Suprapubic skin (tissue), 4 donors: ENCODE measurements around the gene PRSS53. TPM values are rescaled to one million over a fixed set of nuclear protein-coding genes. Genes with fewer than 3 reads are reported as not detected.
"Not testable (repeated sequence)": the region's sequence is repeated elsewhere in the genome, so short reads cannot be mapped to it uniquely, and the experiment has no call there.

Experiments used
- DNase-seq, 2 donors: peaks; one replicate each; pipeline ENCODE4 v3.0.0-alpha.2; 2019; ENCODE audit warnings: low spot score in 2 of 2
- H3K27ac ChIP-seq: fragments of 200-600 bp; sonication (generic); one replicate; pipeline ENCODE4 v1.5.1; 2019
- H3K27me3 ChIP-seq: fragments of 200-600 bp; sonication (generic); one replicate; pipeline ENCODE4 v1.5.1; 2019
- H3K36me3 ChIP-seq: fragments of 200-600 bp; sonication (generic); one replicate; pipeline ENCODE4 v1.5.1; 2019
- H3K4me1 ChIP-seq: fragments of 200-600 bp; sonication (generic); one replicate; pipeline ENCODE4 v1.5.1; 2019
- H3K4me3 ChIP-seq: fragments of 200-600 bp; sonication (generic); one replicate; pipeline ENCODE4 v1.5.1; 2019; ENCODE audit warnings: mild to moderate bottlenecking
- H3K9me3 ChIP-seq: fragments of 200-600 bp; sonication (generic); one replicate; pipeline ENCODE4 v1.5.1; 2019
- EP300 ChIP-seq: sonication (generic); formaldehyde crosslinking; IDR thresholded peaks from one replicate; pipeline ENCODE4 v1.6.1; 2017; ENCODE audit warnings: antibody characterized with exemption
- POLR2A ChIP-seq, 2 donors: fragments of 450-650 bp; IDR thresholded peaks; one replicate each; pipeline ENCODE4 v1.6.1; 2017; ENCODE audit warnings: antibody characterized with exemption in 2 of 2, mild to moderate bottlenecking in 2 of 2, moderate library complexity in 2 of 2
- POLR2AphosphoS5 ChIP-seq, 3 donors: sonication (generic); formaldehyde crosslinking; IDR thresholded peaks; one replicate each; pipeline ENCODE4 v1.6.1; 2017; ENCODE audit warnings: antibody characterized with exemption in 3 of 3
- WGBS: methylation state at CpG from one replicate; pipeline ENCODE4 v1.1.5; 2018; 5-methylcytosine and 5-hydroxymethylcytosine counted together
- total RNA-seq, 4 donors: library from RNA; depleted of rRNA; stranded (reverse); fragments of >200 nt; gene quantifications; one replicate each; pipeline ENCODE4 v1.1.0, GENCODE V29; 2016
- TF ChIP-seq, protein P1 (sequence below), 2 donors: fragments of 200-600 bp in 1 of 2; fragments of 450-650 bp in 1 of 2; sonication (generic) in 1 of 2; IDR thresholded peaks; one replicate each; pipeline ENCODE4 v1.5.1; 2016 to 2019; ENCODE audit warnings: antibody characterized with exemption in 2 of 2, mild to moderate bottlenecking in 1 of 2, moderate library complexity in 1 of 2

PRSS53 gene
- 1 to 10 TPM; 2.0 to 10.0 (median 5.1) TPM for total RNA-seq

DNA sequence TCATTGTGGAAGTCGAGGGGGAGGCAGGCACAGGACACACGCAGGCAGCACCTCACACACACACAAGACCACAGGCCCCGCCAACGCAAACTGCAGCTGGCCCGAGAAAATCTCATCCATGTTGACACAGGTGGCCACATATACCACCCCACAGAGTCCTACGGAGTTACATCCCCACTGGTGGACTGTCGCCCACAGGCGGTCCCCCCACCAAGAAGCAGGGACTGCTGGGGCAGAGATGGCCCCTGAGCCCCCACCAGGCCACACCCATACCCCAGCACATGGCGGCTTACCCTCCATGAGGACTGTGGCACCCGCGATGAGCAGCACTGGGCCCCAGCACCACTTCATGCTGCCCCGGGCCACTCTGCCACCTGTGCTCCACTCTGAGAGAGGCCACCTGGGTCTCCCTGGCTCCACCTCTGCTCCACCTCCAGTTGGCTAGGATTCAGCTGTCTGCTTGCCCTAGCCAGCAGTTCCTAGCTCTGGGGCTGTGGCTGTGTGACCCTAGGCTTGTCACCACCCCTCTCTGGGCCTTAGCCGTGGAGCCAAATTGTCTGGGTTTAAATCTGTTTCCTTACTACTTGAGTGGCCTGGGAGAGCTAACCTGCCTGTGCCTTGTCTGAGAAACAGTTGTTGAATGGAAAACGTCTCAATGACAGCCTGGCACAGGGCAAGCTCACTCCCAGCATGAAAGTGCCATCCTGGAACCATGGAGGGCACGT lies at the start of gene PRSS53:
Gene PRSS53, minus strand, starts transcription at position 485 of the 725 bp plus-strand sequence. Its CDS starts 134 bp downstream, at position 351.
- Histone ChIP-seq H3K36me3 (peaks cover 44% of the 10 kb centered on the region), H3K4me3 (no peak within 1 kb of the TSS), H3K4me1 (peaks cover 14% of the 10 kb centered on the region), H3K27me3 (no peaks in the 10 kb centered on the region), H3K9me3 (no peaks in the 10 kb centered on the region), H3K27ac (no peak within 1 kb of the TSS)
- no peak for TF ChIP-seq POLR2A (IDR thresholded peaks at IDR 0.05)
- TF ChIP-seq, protein P1, sequence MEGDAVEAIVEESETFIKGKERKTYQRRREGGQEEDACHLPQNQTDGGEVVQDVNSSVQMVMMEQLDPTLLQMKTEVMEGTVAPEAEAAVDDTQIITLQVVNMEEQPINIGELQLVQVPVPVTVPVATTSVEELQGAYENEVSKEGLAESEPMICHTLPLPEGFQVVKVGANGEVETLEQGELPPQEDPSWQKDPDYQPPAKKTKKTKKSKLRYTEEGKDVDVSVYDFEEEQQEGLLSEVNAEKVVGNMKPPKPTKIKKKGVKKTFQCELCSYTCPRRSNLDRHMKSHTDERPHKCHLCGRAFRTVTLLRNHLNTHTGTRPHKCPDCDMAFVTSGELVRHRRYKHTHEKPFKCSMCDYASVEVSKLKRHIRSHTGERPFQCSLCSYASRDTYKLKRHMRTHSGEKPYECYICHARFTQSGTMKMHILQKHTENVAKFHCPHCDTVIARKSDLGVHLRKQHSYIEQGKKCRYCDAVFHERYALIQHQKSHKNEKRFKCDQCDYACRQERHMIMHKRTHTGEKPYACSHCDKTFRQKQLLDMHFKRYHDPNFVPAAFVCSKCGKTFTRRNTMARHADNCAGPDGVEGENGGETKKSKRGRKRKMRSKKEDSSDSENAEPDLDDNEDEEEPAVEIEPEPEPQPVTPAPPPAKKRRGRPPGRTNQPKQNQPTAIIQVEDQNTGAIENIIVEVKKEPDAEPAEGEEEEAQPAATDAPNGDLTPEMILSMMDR (IDR thresholded peaks at IDR 0.05): no peak
- no peak for DNase-seq
- 86% methylated on average over 12 of the region's 15 CpGs for WGBS

DNA sequence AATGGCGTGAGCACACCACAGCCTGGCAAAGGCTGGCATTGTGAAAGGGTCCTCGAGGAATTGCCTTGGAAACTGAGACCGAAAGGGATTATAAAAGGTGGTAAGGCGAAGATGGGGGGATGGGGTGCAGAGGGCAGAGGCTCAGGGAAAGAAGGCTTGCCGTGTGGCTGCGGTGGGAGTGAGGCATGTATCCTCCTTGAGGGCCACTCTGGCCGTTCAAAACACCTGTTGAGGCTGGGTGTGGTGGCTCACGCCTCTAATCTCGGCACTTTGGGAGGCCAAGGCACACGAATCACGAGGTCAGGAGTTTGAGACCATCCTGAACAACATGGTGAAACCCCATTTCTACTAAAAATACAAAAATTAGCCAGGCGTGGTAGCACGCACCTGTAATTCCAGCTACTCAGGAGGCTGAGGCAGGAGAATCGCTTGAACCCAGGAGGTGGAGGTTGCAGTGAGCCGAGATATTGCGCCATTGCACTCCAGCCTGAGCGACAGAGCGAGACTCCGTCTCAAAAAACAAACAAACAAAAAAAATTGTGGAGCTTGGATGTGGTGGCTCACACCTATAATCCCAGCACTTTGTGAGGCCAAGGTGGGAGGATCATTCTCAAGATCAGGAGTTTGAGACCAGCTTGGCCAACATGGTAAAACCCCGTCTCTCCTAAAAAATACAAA lies 48.2 kb upstream of the PRSS53 start:
- WGBS: 92% methylated on average over 20 of the region's 20 CpGs
- H3K27ac ChIP-seq: not testable (repeated sequence)
- peaks cover 69% of the 10 kb centered on the region for H3K4me1 ChIP-seq

DNA sequence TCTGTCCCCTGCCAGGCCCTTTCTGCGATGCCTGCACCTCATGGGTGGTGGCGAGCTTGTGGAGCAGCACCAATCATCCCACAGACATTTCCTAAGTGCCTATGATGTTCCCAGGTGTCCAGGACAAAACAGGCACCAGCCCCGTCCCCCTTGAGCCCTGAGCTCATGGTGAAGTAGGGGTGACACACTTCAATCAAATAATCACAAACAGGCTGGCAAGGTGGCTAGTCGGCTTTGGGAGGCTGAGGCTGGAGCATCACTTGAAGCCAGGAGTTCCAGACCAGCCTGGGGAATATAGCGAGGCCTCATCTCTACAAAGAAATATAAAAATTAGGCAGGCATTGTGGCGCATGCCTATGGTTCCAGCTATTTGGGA lies 47.5 kb upstream of the PRSS53 start:
- Histone ChIP-seq H3K4me1 (peaks cover 69% of the 10 kb centered on the region), H3K9me3 (no peaks in the 10 kb centered on the region), H3K36me3 (peaks cover 11% of the 10 kb centered on the region), H3K27ac (no peak overlapping the region), H3K27me3 (no peaks in the 10 kb centered on the region), H3K4me3 (no peak overlapping the region)
- no peak for DNase-seq
- 73% methylated on average over 6 of the region's 6 CpGs for WGBS
- TF ChIP-seq POLR2A (IDR thresholded peaks at IDR 0.05) (no peak), POLR2AphosphoS5 (IDR thresholded peaks at IDR 0.05) (no peak), EP300 (no peak)
- TF ChIP-seq, protein P1 (IDR thresholded peaks at IDR 0.05): no peak

More for the DNA sequence above, 48.2 kb upstream of the PRSS53 start:
- not testable (repeated sequence) for H3K27me3 ChIP-seq, DNase-seq, H3K4me3 ChIP-seq, H3K36me3 ChIP-seq, H3K9me3 ChIP-seq

DNA sequence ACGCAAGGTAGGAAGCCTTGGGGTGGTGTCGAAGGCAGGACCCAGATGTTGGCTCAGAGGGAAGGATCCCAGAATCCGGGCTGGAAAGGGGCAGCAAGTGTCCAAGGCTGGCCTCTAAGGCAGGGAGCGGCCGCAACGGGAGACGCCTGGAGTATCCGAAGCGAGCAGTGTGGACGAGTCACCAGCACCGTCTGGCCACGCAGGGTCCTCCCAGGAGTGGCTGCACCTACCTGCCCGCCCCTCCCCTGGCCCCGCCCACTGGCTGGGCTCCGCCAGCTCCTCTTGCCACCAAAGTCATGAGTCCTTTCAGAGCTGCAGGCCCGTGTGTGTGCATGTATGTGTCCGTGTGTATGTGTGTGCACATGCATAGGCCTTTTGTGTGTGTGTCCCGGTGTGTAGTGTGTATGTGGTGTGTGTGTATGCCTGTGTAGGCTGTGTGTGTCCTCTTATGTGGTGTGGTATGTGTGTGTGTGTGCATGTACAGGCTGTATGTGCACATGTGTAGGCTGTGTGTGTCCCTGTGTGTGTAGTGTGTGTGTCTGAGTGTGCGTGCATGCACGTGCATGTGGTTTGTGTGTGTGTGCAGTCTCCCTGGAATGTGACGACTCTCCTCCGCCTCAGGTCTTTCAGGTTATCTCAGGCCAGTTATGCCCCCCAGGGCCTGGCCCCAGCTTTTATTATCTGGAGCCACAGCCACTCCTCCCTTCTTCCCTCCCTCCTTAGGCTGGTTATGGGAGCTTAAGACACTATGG lies 47.0 kb upstream of the PRSS53 start, which contains the start of gene PRSS8:
Gene PRSS8, minus strand, starts transcription at position 193 of the 752 bp plus-strand sequence. CDS start 229 bp downstream, outside the sequence.
- Histone ChIP-seq H3K36me3 (peaks cover 16% of the 10 kb centered on the region), H3K9me3 (no peaks in the 10 kb centered on the region), H3K4me3 (peak within 1 kb of the TSS; percentile 52), H3K27ac (peak within 1 kb of the TSS; percentile 82), H3K27me3 (no peaks in the 10 kb centered on the region), H3K4me1 (peaks cover 69% of the 10 kb centered on the region)
- 39% methylated on average over 9 of the region's 22 CpGs for WGBS
- TF ChIP-seq, protein P1 (IDR thresholded peaks at IDR 0.05): no peak
- no peak for DNase-seq

DNA sequence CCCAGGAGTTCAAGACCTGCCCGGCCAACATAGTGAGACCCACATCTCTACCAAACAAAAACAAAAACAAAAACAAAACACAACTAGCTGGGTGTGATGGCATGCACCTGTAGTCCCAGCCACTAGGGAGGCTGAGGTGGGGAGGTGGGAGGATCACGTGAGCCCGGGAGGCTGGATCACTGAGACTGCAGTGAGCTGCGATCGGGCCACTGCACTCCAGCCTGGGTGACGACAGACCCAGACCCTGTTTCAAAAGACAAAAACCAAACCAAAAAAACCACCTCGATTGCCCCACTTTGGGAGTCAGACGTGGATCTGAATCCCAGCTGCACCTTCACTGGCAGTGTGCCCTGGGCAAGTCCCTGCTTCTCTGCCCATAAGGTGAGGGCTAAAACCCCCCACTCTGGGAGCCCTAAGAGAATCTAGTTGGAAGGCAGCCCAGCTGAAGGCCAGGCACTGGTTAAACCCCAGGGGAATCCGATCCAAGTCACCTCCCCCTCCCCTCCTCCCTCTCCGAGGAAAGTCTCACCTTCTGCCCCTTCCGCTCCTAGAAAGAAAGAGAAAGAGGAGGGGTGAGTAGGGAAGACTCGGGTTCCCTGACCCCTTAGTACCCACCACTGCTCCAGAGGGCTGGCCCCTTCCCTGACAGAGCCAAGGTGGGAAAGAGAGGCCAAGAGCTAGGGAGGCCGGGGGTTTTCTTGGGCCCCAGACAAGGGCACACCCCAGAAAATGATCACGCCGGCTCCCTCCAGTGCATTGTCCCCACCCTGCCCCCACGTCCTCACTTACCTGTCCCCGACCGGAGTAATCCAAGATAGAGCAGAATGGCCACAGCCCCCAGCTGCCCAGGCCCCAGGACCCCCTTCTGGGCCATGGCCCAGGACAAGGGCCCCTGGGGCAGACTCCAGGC lies 46.1 kb upstream of the PRSS53 start:
- H3K4me3 ChIP-seq: peak overlapping the region; percentile 52
- DNase-seq: no peak
- H3K9me3 ChIP-seq: no peaks in the 10 kb centered on the region
- TF ChIP-seq POLR2AphosphoS5 (IDR thresholded peaks at IDR 0.05): no peak
- TF ChIP-seq, protein P1 (IDR thresholded peaks at IDR 0.05): peak in 1 of 2 donors; percentile 12
- no peak for TF ChIP-seq EP300
- no peaks in the 10 kb centered on the region for H3K27me3 ChIP-seq
- 23% methylated on average over 17 of the region's 18 CpGs for WGBS
- peak overlapping the region; percentile 82 for H3K27ac ChIP-seq
- peaks cover 24% of the 10 kb centered on the region for H3K36me3 ChIP-seq
- peaks cover 72% of the 10 kb centered on the region for H3K4me1 ChIP-seq
